Measurements from ENCODE around the gene WFDC1. TPM values are rescaled to one million over a fixed set of nuclear protein-coding genes. Genes with fewer than 3 reads are reported as not detected.

The WFDC1 gene
- total and polyA plus RNA-seq, 10 of the 15 experiments (the other 5 are each of a cell fraction or from before 2014, with no cell fraction given), result not detected

DNA sequence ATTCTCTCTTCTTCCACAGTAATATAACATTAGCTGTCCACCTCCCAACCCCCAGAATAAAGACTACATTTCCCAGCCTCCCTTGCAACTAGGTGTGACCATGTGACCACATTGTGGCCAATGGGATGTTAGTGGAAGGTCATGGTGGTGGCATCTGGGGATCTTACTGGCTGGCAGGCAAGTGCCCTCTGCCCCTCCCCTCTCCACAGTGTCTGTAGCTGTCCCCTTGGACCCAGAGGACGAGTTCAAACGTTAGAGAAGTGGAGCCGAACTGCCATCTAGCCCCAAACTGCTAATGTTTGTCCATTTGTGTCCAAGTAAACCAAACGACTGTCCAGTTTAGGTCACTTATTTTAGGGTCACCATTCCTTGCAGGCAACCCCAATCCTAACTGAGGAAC lies 28.2 kb upstream of the WFDC1 start (continued):
- TF ChIP-seq ZNF274 (IDR thresholded peaks at IDR 0.05; ENCODE audit: insufficient read depth, insufficient read length) (no peak), STAT1 (conservative IDR thresholded peaks at IDR 0.05) (no peak), NR2C1 (IDR thresholded peaks at IDR 0.05) (peak; percentile 86), NFYB (IDR thresholded peaks at IDR 0.05; ENCODE audit: insufficient read depth, low read depth, low read length) (peak; percentile 98), FOS (IDR thresholded peaks at IDR 0.05; ENCODE audit: borderline replicate concordance, extremely low read depth, insufficient read length) (peak; percentile 22), RELB (IDR thresholded peaks at IDR 0.05; ENCODE audit: low read depth) (no peak)
- TF ChIP-seq, protein P1, sequence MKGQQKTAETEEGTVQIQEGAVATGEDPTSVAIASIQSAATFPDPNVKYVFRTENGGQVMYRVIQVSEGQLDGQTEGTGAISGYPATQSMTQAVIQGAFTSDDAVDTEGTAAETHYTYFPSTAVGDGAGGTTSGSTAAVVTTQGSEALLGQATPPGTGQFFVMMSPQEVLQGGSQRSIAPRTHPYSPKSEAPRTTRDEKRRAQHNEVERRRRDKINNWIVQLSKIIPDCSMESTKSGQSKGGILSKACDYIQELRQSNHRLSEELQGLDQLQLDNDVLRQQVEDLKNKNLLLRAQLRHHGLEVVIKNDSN (IDR thresholded peaks at IDR 0.05; ENCODE audit: borderline replicate concordance, extremely low read length, insufficient read depth, low read depth, low read length), result peak; percentile 82
- TF ChIP-seq, protein P2, sequence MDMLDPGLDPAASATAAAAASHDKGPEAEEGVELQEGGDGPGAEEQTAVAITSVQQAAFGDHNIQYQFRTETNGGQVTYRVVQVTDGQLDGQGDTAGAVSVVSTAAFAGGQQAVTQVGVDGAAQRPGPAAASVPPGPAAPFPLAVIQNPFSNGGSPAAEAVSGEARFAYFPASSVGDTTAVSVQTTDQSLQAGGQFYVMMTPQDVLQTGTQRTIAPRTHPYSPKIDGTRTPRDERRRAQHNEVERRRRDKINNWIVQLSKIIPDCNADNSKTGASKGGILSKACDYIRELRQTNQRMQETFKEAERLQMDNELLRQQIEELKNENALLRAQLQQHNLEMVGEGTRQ (IDR thresholded peaks at IDR 0.05; ENCODE audit: borderline replicate concordance, low read depth, low read length), result peak; percentile 47
- TF ChIP-seq, protein P3, sequence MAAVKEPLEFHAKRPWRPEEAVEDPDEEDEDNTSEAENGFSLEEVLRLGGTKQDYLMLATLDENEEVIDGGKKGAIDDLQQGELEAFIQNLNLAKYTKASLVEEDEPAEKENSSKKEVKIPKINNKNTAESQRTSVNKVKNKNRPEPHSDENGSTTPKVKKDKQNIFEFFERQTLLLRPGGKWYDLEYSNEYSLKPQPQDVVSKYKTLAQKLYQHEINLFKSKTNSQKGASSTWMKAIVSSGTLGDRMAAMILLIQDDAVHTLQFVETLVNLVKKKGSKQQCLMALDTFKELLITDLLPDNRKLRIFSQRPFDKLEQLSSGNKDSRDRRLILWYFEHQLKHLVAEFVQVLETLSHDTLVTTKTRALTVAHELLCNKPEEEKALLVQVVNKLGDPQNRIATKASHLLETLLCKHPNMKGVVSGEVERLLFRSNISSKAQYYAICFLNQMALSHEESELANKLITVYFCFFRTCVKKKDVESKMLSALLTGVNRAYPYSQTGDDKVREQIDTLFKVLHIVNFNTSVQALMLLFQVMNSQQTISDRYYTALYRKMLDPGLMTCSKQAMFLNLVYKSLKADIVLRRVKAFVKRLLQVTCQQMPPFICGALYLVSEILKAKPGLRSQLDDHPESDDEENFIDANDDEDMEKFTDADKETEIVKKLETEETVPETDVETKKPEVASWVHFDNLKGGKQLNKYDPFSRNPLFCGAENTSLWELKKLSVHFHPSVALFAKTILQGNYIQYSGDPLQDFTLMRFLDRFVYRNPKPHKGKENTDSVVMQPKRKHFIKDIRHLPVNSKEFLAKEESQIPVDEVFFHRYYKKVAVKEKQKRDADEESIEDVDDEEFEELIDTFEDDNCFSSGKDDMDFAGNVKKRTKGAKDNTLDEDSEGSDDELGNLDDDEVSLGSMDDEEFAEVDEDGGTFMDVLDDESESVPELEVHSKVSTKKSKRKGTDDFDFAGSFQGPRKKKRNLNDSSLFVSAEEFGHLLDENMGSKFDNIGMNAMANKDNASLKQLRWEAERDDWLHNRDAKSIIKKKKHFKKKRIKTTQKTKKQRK (IDR thresholded peaks at IDR 0.05; ENCODE audit: low read depth, low read length), result no peak
